HepG2 (cell line): Measurements from ENCODE around the gene MED19. TPM values are rescaled to one million over a fixed set of nuclear protein-coding genes. Genes with fewer than 3 reads are reported as not detected.

Experiments used
- DZIP1 ChIP-seq: sonication (generic); formaldehyde crosslinking; IDR thresholded peaks from 2 replicates; pipeline ENCODE4 v1.5.0; 2020; ENCODE audit warnings: mild to moderate bottlenecking, missing genetic modification reagents
- GATAD2A ChIP-seq: IDR thresholded peaks from 2 replicates; pipeline ENCODE4 v1.6.1; 2016
- GFI1 ChIP-seq: sonication (generic); formaldehyde crosslinking; IDR thresholded peaks from 2 replicates; pipeline ENCODE4 v1.5.0; 2020; ENCODE audit warnings: missing genetic modification reagents, mild to moderate bottlenecking, borderline replicate concordance
- HNF4A ChIP-seq: sonication (generic); formaldehyde crosslinking; IDR thresholded peaks from 2 replicates; pipeline ENCODE4 v1.4.0; 2020; ENCODE audit warnings: missing genetic modification reagents
- HNRNPLL ChIP-seq: fragments of 200-400 bp; formaldehyde crosslinking; IDR thresholded peaks from 2 replicates; pipeline ENCODE4 v1.6.1; 2017; ENCODE audit warnings: mild to moderate bottlenecking, low read depth, low read length; ENCODE audit not compliant: poor library complexity, severe bottlenecking
- MXD3 ChIP-seq: IDR thresholded peaks from 2 replicates; pipeline ENCODE4 v1.6.1; 2016; ENCODE audit warnings: mild to moderate bottlenecking, missing biosample characterization, missing genetic modification reagents
- MZF1 ChIP-seq: sonication (generic); formaldehyde crosslinking; IDR thresholded peaks from 2 replicates; pipeline ENCODE4 v1.8.1; 2023; ENCODE audit warnings: mild to moderate bottlenecking, missing genetic modification reagents, borderline replicate concordance
- PREB ChIP-seq: sonication (generic); formaldehyde crosslinking; IDR thresholded peaks from 2 replicates; pipeline ENCODE4 v1.4.0; 2020; ENCODE audit warnings: missing genetic modification reagents
- SMAD3 ChIP-seq: sonication (generic); formaldehyde crosslinking; IDR thresholded peaks from 2 replicates; pipeline ENCODE4 v1.4.0; 2020; ENCODE audit warnings: missing genetic modification reagents
- SOX5 ChIP-seq: IDR thresholded peaks from 2 replicates; pipeline ENCODE4 v1.6.1; 2016; ENCODE audit warnings: borderline replicate concordance
- TARDBP ChIP-seq: sonication (generic); formaldehyde crosslinking; IDR thresholded peaks from 2 replicates; pipeline ENCODE4 v1.8.0; 2022; ENCODE audit warnings: mild to moderate bottlenecking, missing genetic modification reagents
- TGIF2 ChIP-seq: IDR thresholded peaks from 2 replicates; pipeline ENCODE4 v1.6.1; 2016; ENCODE audit warnings: control low read depth, missing compliant biosample characterization
- ZBTB33 ChIP-seq: sonication (generic); formaldehyde crosslinking; IDR thresholded peaks from 2 replicates; pipeline ENCODE4 v1.4.0; 2020; ENCODE audit warnings: missing genetic modification reagents
- ZNF549 ChIP-seq: sonication (generic); formaldehyde crosslinking; IDR thresholded peaks from 2 replicates; pipeline ENCODE4 v1.5.0; 2020; ENCODE audit warnings: missing genetic modification reagents
- ZUFSP ChIP-seq: sonication (generic); formaldehyde crosslinking; IDR thresholded peaks from 2 replicates; pipeline ENCODE4 v1.9.0; 2021; ENCODE audit warnings: missing genetic modification reagents, mild to moderate bottlenecking, borderline replicate concordance
- polyA plus RNA-seq, 8 experiments: library from polyadenylated mRNA; depleted of rRNA in 3 of 8; stranded (reverse) in 7 of 8; unstranded in 1 of 8; fragments of >200 nt; fragmentation: Illumina TruSeq in 4 of 8; extraction: Trizol in 4 of 8; gene quantifications; 2 replicates each; pipeline versions ENCODE4 v1.2.1 to v1.2.3, GENCODE V29; 2011 to 2016; ENCODE audit warnings: low read depth in 4 of 8, missing spikeins in 1 of 8, mixed read lengths in 1 of 8; ENCODE audit not compliant: insufficient read depth in 1 of 8
- total RNA-seq, 5 experiments: library from RNA; depleted of rRNA; stranded (reverse); fragments of >200 nt; fragmentation: Illumina TruSeq; extraction: Trizol; gene quantifications; 2 replicates each; pipeline ENCODE4 v1.2.3, GENCODE V29; 2016; ENCODE audit warnings: low read depth in 1 of 5

MED19 gene
- total and polyA plus RNA-seq, 2 of the 13 experiments (the other 11 are each of a cell fraction or from before 2014, with no cell fraction given) = 12.9 to 13.8 TPM

GRCh38 chr11:57657194-57658022 lies 54.6 kb downstream of the MED19 start, which contains the start of gene CLP1 (continued):
- TF ChIP-seq ZUFSP (CRISPR knock-in tag) (no peak), HNRNPLL (peak; percentile 53), HNF4A (CRISPR knock-in tag) (no peak; the same call in 1 of the 2 replicates), MXD3 (0 out of 2 replicates have a peak, but pooled peaks have one; percentile 32), GATAD2A (no peak; the same call in 1 of the 2 replicates), MZF1 (CRISPR knock-in tag) (no peak), PREB (CRISPR knock-in tag) (no peak), TGIF2 (CRISPR knock-in tag) (0 out of 2 replicates have a peak, but pooled peaks have one; percentile 83), ZBTB33 (CRISPR knock-in tag) (peak; percentile 45; the same call in 1 of the 2 replicates), ZNF549 (CRISPR knock-in tag) (no peak), DZIP1 (CRISPR knock-in tag) (no peak), SOX5 (CRISPR knock-in tag) (peak; percentile 91), TARDBP (CRISPR knock-in tag) (peak; percentile 87), GFI1 (CRISPR knock-in tag) (0 out of 2 replicates have a peak, but pooled peaks have one; percentile 41), SMAD3 (CRISPR knock-in tag) (no peak; the same call in 1 of the 2 replicates)
